IMR-90 (cell line): Measurements from ENCODE around the gene SLC25A25. TPM values are rescaled to one million over a fixed set of nuclear protein-coding genes. Genes with fewer than 3 reads are reported as not detected.
"Not testable (repeated sequence)": the region's sequence is repeated elsewhere in the genome, so short reads cannot be mapped to it uniquely, and the experiment has no call there.

Experiments
- ATAC-seq: fragments of 200-7000 bp; cut with Tn5 transposase; 2 replicates; pipeline ENCODE4 v1.9.1; 2020; ENCODE audit warnings: low read depth, mild to moderate bottlenecking, moderate library complexity
- BruUV-seq: library from RNA; stranded (reverse); fragments of 400-500 nt; replicated peaks from 2 replicates; lab custom pipeline; 2021; lab: Mats Ljungman, UMichigan
- CTCF ChIA-PET: fragments of 300-600 bp; formaldehyde crosslinking; extraction: SDS; loops from one replicate; lab custom pipeline; 2021; ENCODE audit warnings: antibody characterized with exemption; lab: Yijun Ruan, JAX
- POLR2A ChIA-PET: fragments of 300-600 bp; sonication (Branson Sonifier 250); formaldehyde crosslinking; loops from one replicate; lab custom pipeline; 2022; ENCODE audit warnings: antibody characterized with exemption; ENCODE audit not compliant: unreplicated experiment; lab: Charles Lee
- DNase-seq: peaks from one replicate; pipeline ENCODE4 v3.0.0; 2013
- H2AFZ ChIP-seq: replicated peaks from 2 replicates; pipeline ENCODE3; 2013; ENCODE audit warnings: low read length, mild to moderate bottlenecking; ENCODE audit not compliant: poor library complexity
- H2AK5ac ChIP-seq: 2 replicates; pipeline ENCODE4 v1.6.1; 2013; ENCODE audit warnings: low read depth, low read length, inconsistent platforms
- H2AK9ac ChIP-seq: replicated peaks from 2 replicates; pipeline ENCODE3; 2013; ENCODE audit warnings: mild to moderate bottlenecking, low read depth, low read length, moderate library complexity; ENCODE audit not compliant: poor library complexity
- H2BK120ac ChIP-seq: 2 replicates; pipeline ENCODE4 v1.6.1; 2013; ENCODE audit warnings: low read depth, low read length, inconsistent platforms
- H2BK15ac ChIP-seq: 3 replicates; pipeline ENCODE4 v1.6.1; 2013; ENCODE audit warnings: low read depth, low read length, inconsistent platforms
- H2BK20ac ChIP-seq: 2 replicates; pipeline ENCODE4 v1.6.1; 2013; ENCODE audit warnings: low read depth, mild to moderate bottlenecking, inconsistent platforms, low read length, moderate library complexity
- H2BK5ac ChIP-seq: 2 replicates; pipeline ENCODE4 v1.6.1; 2013; ENCODE audit warnings: mild to moderate bottlenecking, low read depth, low read length, inconsistent platforms; ENCODE audit not compliant: poor library complexity, severe bottlenecking
- H3K14ac ChIP-seq: replicated peaks from 2 replicates; pipeline ENCODE4 v1.6.1; 2013; ENCODE audit warnings: low read depth, low read length, inconsistent platforms
- H3K18ac ChIP-seq: 2 replicates; pipeline ENCODE4 v1.6.1; 2013; ENCODE audit warnings: low read depth, low read length, control low read depth
- H3K23ac ChIP-seq: 2 replicates; pipeline ENCODE4 v1.6.1; 2013; ENCODE audit warnings: low read depth, low read length, inconsistent platforms
- H3K27ac ChIP-seq: 2 replicates; pipeline ENCODE4 v1.5.1; 2013; ENCODE audit warnings: mild to moderate bottlenecking, control low read depth, low read length; ENCODE audit not compliant: insufficient read depth
- H3K27me3 ChIP-seq: 2 replicates; pipeline ENCODE4 v1.6.1; 2013; ENCODE audit warnings: low read length; ENCODE audit not compliant: control insufficient read depth, insufficient read depth
- H3K36me3 ChIP-seq: 2 replicates; pipeline ENCODE4 v1.6.1; 2013; ENCODE audit warnings: low read length, mixed read lengths; ENCODE audit not compliant: control insufficient read depth, insufficient read depth
- H3K4ac ChIP-seq: 2 replicates; pipeline ENCODE4 v1.6.1; 2013; ENCODE audit warnings: low read depth, low read length, inconsistent platforms
- H3K4me1 ChIP-seq: 2 replicates; pipeline ENCODE4 v1.6.1; 2013; ENCODE audit warnings: low read length, mixed read lengths; ENCODE audit not compliant: control insufficient read depth, insufficient read depth
- H3K4me2 ChIP-seq: 2 replicates; pipeline ENCODE4 v1.6.1; 2013; ENCODE audit warnings: low read depth, mild to moderate bottlenecking, control low read depth, low read length, moderate library complexity
- H3K4me3 ChIP-seq: 2 replicates; pipeline ENCODE4 v1.5.1; 2013; ENCODE audit warnings: low read depth, mild to moderate bottlenecking, control low read depth, low read length, moderate library complexity; ENCODE audit not compliant: insufficient read depth
- H3K56ac ChIP-seq: 2 replicates; pipeline ENCODE4 v1.6.1; 2013; ENCODE audit warnings: low read length, inconsistent platforms; ENCODE audit not compliant: insufficient read depth; ENCODE audit errors: extremely low read depth
- H3K79me1 ChIP-seq, 2 experiments: 2 replicates each; pipeline ENCODE4 v1.6.1; 2013; ENCODE audit warnings: low read length in 2 of 2, inconsistent platforms in 1 of 2, low read depth in 1 of 2
- H3K9ac ChIP-seq: 2 replicates; pipeline ENCODE4 v1.6.1; 2013; ENCODE audit warnings: low read depth, low read length, control low read depth
- H3K9me1 ChIP-seq: 2 replicates; pipeline ENCODE4 v1.6.1; 2013; ENCODE audit warnings: low read length, inconsistent platforms; ENCODE audit not compliant: insufficient read depth
- H3K9me3 ChIP-seq: 2 replicates; pipeline ENCODE4 v1.6.1; 2013; ENCODE audit warnings: low read length; ENCODE audit not compliant: control insufficient read depth, insufficient read depth
- H4K20me1 ChIP-seq: 2 replicates; pipeline ENCODE4 v1.6.1; 2013; ENCODE audit warnings: low read length, inconsistent platforms; ENCODE audit not compliant: insufficient read depth
- H4K5ac ChIP-seq: 2 replicates; pipeline ENCODE4 v1.6.1; 2013; ENCODE audit warnings: mild to moderate bottlenecking, low read depth, low read length, control low read depth
- H4K8ac ChIP-seq, 2 experiments: 2 replicates each; pipeline ENCODE4 v1.6.1; 2013; ENCODE audit warnings: low read depth in 2 of 2, low read length in 2 of 2, control low read depth in 1 of 2, inconsistent platforms in 1 of 2
- H4K91ac ChIP-seq: 2 replicates; pipeline ENCODE4 v1.6.1; 2013; ENCODE audit warnings: low read depth, low read length, inconsistent platforms; ENCODE audit not compliant: insufficient read depth
- WGBS, 2 experiments: methylation state at CpG; one replicate each; pipeline versions ENCODE4 v1.1.5 to v1.1.7; 2013; ENCODE audit warnings: missing lambda C conversion rate in 2 of 2; ENCODE audit not compliant: insufficient read length in 1 of 2; ENCODE audit errors: extremely low coverage in 2 of 2; 5-methylcytosine and 5-hydroxymethylcytosine counted together
- dilution Hi-C: fragments of 300-500 bp; cut with HindIII; formaldehyde crosslinking; loops from one replicate; pipeline ENCODE4 v1.14.3; 2018; ENCODE audit warnings: low sequenced_read_pairs; ENCODE audit not compliant: unreplicated experiment
- in situ Hi-C: fragments of 300-500 bp; cut with MboI; formaldehyde crosslinking; loops from 3 replicates; pipeline ENCODE4 v1.14.3; 2019; ENCODE audit warnings: low sequenced_read_pairs, inconsistent platforms, mixed read lengths
- intact Hi-C: fragments of 100-400 bp; cut with micrococcal nuclease; formaldehyde crosslinking; loops from 2 replicates; pipeline ENCODE4 v1.10.0; 2022
- polyA plus RNA-seq, 3 experiments: library from polyadenylated mRNA; depleted of rRNA; stranded (reverse); fragments of >200 nt; gene quantifications; 2 replicates each; pipeline ENCODE4 v1.2.3, GENCODE V29; 2012; ENCODE audit warnings: low replicate concordance in 1 of 3
- total RNA-seq: library from RNA; depleted of rRNA; stranded (reverse); fragments of >200 nt; gene quantifications from 2 replicates; pipeline ENCODE4 v1.2.3, GENCODE V29; 2012

Gene SLC25A25
- total and polyA plus RNA-seq, 2 of the 4 experiments (the other 2 are of a cell fraction), result 14.0 to 17.9 TPM

- H4K20me1 ChIP-seq, H3K14ac ChIP-seq, H3K36me3 ChIP-seq, H2BK5ac ChIP-seq, in situ Hi-C loops, H4K8ac ChIP-seq, H3K4me3 ChIP-seq, H4K5ac ChIP-seq, H3K4me1 ChIP-seq, intact Hi-C loops, DNase-seq, H3K9me1 ChIP-seq, H3K9me3 ChIP-seq, H3K9ac ChIP-seq, POLR2A ChIA-PET, H3K4ac ChIP-seq, H2AK9ac ChIP-seq, H3K27ac ChIP-seq, H3K79me1 ChIP-seq, H3K4me2 ChIP-seq, H2AFZ ChIP-seq, H2BK15ac ChIP-seq, CTCF ChIA-PET, H4K91ac ChIP-seq, dilution Hi-C loops, H3K18ac ChIP-seq, BruUV-seq, H2BK120ac ChIP-seq, H3K23ac ChIP-seq, H2BK20ac ChIP-seq, H2AK5ac ChIP-seq, H3K56ac ChIP-seq, ATAC-seq: not testable (repeated sequence)
- peaks cover 14% of the 10 kb centered on the region for H3K27me3 ChIP-seq
- WGBS, 2 experiments, result 33% methylated on average over 2 of the region's 8 CpGs; no CpG with 5 or more reads in 1 of the 2 experiments
Observed at GRCh38 chr9:128135561-128135960, 67.5 kb downstream of the SLC25A25 start.
